GM23338 (cell line): ENCODE data around the gene PALLD. TPM values are rescaled to one million over a fixed set of nuclear protein-coding genes. Genes with fewer than 3 reads are reported as not detected.
A peak's percentile ranks its signal among the peaks of the same experiment; 100 is the strongest.
"Not testable (repeated sequence)": the region's sequence is repeated elsewhere in the genome, so short reads cannot be mapped to it uniquely, and the experiment has no call there.

Experiments
- ATAC-seq: fragments of 200-7000 bp; cut with Tn5 transposase; 3 replicates; pipeline ENCODE4 v1.9.1; 2020
- DNase-seq: peaks from one replicate; pipeline ENCODE4 v3.0.0-alpha.2; 2015; ENCODE audit warnings: low spot score
- H2AFZ ChIP-seq: fragments of 200-600 bp; sonication (generic); 2 replicates; pipeline ENCODE4 v1.8.0; 2016; ENCODE audit warnings: antibody characterized with exemption, mild to moderate bottlenecking, moderate library complexity
- H3F3A ChIP-seq: fragments of 200-600 bp; sonication (generic); replicated peaks from 2 replicates; pipeline ENCODE4 v1.8.0; 2017; ENCODE audit warnings: antibody characterized with exemption, mixed run types, low read depth
- H3K27ac ChIP-seq: fragments of 200-600 bp; sonication (generic); 2 replicates; pipeline ENCODE4 v1.6.1; 2016; ENCODE audit warnings: low read depth
- H3K27me3 ChIP-seq: fragments of 200-600 bp; sonication (generic); 2 replicates; pipeline ENCODE4 v1.8.0; 2016; ENCODE audit warnings: mild to moderate bottlenecking, mixed run types, moderate library complexity; ENCODE audit not compliant: insufficient read depth
- H3K36me3 ChIP-seq: fragments of 200-600 bp; sonication (generic); 2 replicates; pipeline ENCODE4 v1.8.0; 2016; ENCODE audit warnings: mild to moderate bottlenecking; ENCODE audit not compliant: insufficient read depth
- H3K4me1 ChIP-seq: fragments of 200-600 bp; sonication (generic); 2 replicates; pipeline ENCODE4 v1.8.0; 2016; ENCODE audit warnings: mild to moderate bottlenecking, moderate library complexity; ENCODE audit not compliant: insufficient read depth
- H3K4me2 ChIP-seq: fragments of 200-600 bp; sonication (generic); 2 replicates; pipeline ENCODE4 v1.7.1; 2017; ENCODE audit warnings: mixed run types
- H3K4me3 ChIP-seq: fragments of 200-600 bp; sonication (generic); 2 replicates; pipeline ENCODE4 v1.6.1; 2016; ENCODE audit warnings: mixed run types
- H3K79me2 ChIP-seq: fragments of 200-600 bp; sonication (generic); replicated peaks from 2 replicates; pipeline ENCODE4 v1.8.0; 2017; ENCODE audit warnings: mild to moderate bottlenecking; ENCODE audit not compliant: insufficient read depth
- H3K9me2 ChIP-seq: fragments of 200-600 bp; sonication (generic); 2 replicates; pipeline ENCODE4 v1.8.0; 2017; ENCODE audit not compliant: insufficient read depth
- H4K20me1 ChIP-seq: fragments of 200-600 bp; sonication (generic); replicated peaks from 2 replicates; pipeline ENCODE4 v1.8.0; 2017; ENCODE audit warnings: mild to moderate bottlenecking; ENCODE audit not compliant: insufficient read depth
- H3K27ac Mint-ChIP-seq: 2 replicates; pipeline ENCODE4 v1.8.0; 2020; ENCODE audit warnings: inconsistent platforms, mild to moderate bottlenecking, moderate library complexity, mixed read lengths
- H3K27me3 Mint-ChIP-seq: 3 replicates; pipeline ENCODE4 v1.8.0; 2022; ENCODE audit warnings: low read depth, mild to moderate bottlenecking, moderate library complexity, mixed read lengths, inconsistent platforms; ENCODE audit not compliant: insufficient read depth, poor library complexity
- H3K36me3 Mint-ChIP-seq: 3 replicates; pipeline ENCODE4 v1.8.0; 2021; ENCODE audit warnings: low read depth, mild to moderate bottlenecking, inconsistent platforms, moderate library complexity, mixed read lengths
- H3K4me1 Mint-ChIP-seq: 3 replicates; pipeline ENCODE4 v1.8.0; 2020; ENCODE audit warnings: mild to moderate bottlenecking, inconsistent platforms, mixed read lengths
- H3K4me3 Mint-ChIP-seq: 3 replicates; pipeline ENCODE4 v1.8.0; 2021; ENCODE audit warnings: moderate library complexity, mild to moderate bottlenecking, inconsistent platforms, mixed read lengths
- H3K9me3 Mint-ChIP-seq: 3 replicates; pipeline ENCODE4 v1.8.0; 2020; ENCODE audit warnings: moderate library complexity, mild to moderate bottlenecking, inconsistent platforms, mixed read lengths
- EZH2 ChIP-seq: fragments of 200-600 bp; sonication (generic); IDR thresholded peaks from one replicate; pipeline ENCODE4 v1.8.0; 2017; ENCODE audit warnings: antibody characterized with exemption, mild to moderate bottlenecking, low read depth; ENCODE audit not compliant: unreplicated experiment
- JUNB ChIP-seq: IDR thresholded peaks from one replicate; pipeline ENCODE4 v1.6.1; 2016; ENCODE audit warnings: antibody characterized with exemption; ENCODE audit not compliant: unreplicated experiment
- NANOG ChIP-seq: IDR thresholded peaks from 2 replicates; pipeline ENCODE4 v1.6.1; 2016; ENCODE audit warnings: antibody characterized with exemption, borderline replicate concordance
- ZNF331 ChIP-seq: fragments of 250-450 bp; sonication (Bioruptor Pico); IDR thresholded peaks from 2 replicates; pipeline ENCODE4 v1.5.0; 2020; ENCODE audit warnings: low read depth, mild to moderate bottlenecking, moderate library complexity
- polyA plus RNA-seq: library from polyadenylated mRNA; unstranded; fragments of >200 nt; fragmentation: Nextera tagmentation; extraction: Ambion mirVana; gene quantifications from 2 replicates; pipeline ENCODE4 v1.2.1, GENCODE V29; 2016
- total RNA-seq: library from RNA; depleted of rRNA; stranded (reverse); fragments of >200 nt; shearing (Covaris generic); gene quantifications from 2 replicates; pipeline ENCODE4 v1.2.3, GENCODE V29; 2014
- TF ChIP-seq, protein P1 (sequence below), 2 experiments: fragments of 200-600 bp in 1 of 2; sonication (generic) in 1 of 2; conservative IDR thresholded peaks; 2 replicates each; pipeline versions ENCODE4 v1.5.1 to v1.6.1; 2016 to 2017; ENCODE audit warnings: antibody characterized with exemption in 2 of 2, low read depth in 2 of 2, mild to moderate bottlenecking in 2 of 2, moderate library complexity in 1 of 2

PALLD gene
- total and polyA plus RNA-seq, 2 experiments from 2014 or later, result 13.1 to 30.2 TPM

DNA sequence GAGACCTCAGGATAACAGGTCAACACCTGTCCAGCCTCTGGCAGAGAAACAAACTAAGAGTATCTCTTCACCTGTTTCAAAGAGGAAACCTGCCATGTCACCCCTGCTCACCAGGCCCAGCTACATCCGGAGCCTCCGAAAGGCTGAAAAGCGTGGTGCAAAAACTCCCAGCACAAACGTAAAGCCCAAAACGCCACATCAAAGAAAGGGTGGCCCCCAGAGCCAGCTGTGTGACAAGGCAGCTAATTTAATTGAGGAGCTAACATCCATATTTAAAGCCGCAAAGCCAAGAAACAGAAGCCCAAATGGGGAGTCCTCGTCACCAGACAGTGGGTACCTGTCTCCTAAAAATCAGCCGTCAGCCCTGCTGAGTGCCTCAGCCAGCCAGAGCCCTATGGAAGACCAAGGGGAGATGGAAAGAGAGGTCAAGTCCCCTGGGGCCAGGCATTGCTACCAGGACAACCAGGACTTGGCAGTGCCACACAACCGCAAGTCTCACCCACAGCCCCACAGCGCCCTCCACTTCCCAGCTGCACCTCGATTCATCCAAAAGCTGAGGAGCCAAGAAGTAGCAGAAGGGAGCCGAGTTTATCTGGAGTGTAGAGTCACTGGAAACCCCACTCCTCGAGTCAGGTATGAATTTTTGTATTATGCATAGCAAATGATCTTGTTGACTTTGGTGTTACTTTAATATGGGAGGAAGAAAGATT lies 15.1 kb downstream of the PALLD start:
- Mint-ChIP-seq H3K4me3 (no peak overlapping the region), H3K27me3 (no peaks in the 10 kb centered on the region), H3K27ac (no peak overlapping the region), H3K36me3 (no peaks in the 10 kb centered on the region), H3K4me1 (no peaks in the 10 kb centered on the region), H3K9me3 (no peaks in the 10 kb centered on the region)
- Histone ChIP-seq H3K4me1 (no peaks in the 10 kb centered on the region), H4K20me1 (no peaks in the 10 kb centered on the region; the same call in 1 of the 2 replicates), H3K4me3 (no peak overlapping the region), H2AFZ (peak overlapping the region; percentile 85), H3K4me2 (no peak overlapping the region), H3K27me3 (no peaks in the 10 kb centered on the region), H3K27ac (no peak overlapping the region), H3K36me3 (no peaks in the 10 kb centered on the region), H3F3A (no peaks in the 10 kb centered on the region), H3K79me2 (no peaks in the 10 kb centered on the region), H3K9me2 (no peaks in the 10 kb centered on the region)
- TF ChIP-seq NANOG (no peak), JUNB (no peak)
- TF ChIP-seq, protein P1, sequence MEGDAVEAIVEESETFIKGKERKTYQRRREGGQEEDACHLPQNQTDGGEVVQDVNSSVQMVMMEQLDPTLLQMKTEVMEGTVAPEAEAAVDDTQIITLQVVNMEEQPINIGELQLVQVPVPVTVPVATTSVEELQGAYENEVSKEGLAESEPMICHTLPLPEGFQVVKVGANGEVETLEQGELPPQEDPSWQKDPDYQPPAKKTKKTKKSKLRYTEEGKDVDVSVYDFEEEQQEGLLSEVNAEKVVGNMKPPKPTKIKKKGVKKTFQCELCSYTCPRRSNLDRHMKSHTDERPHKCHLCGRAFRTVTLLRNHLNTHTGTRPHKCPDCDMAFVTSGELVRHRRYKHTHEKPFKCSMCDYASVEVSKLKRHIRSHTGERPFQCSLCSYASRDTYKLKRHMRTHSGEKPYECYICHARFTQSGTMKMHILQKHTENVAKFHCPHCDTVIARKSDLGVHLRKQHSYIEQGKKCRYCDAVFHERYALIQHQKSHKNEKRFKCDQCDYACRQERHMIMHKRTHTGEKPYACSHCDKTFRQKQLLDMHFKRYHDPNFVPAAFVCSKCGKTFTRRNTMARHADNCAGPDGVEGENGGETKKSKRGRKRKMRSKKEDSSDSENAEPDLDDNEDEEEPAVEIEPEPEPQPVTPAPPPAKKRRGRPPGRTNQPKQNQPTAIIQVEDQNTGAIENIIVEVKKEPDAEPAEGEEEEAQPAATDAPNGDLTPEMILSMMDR (conservative IDR thresholded peaks at IDR 0.05; ENCODE audit: low read depth in 2 of 2), result peak in 1 of 2 experiments; percentile 73; a peak in 2 of 4 replicates
- DNase-seq, result peak; percentile 14
- peak; percentile 50 for ATAC-seq

DNA sequence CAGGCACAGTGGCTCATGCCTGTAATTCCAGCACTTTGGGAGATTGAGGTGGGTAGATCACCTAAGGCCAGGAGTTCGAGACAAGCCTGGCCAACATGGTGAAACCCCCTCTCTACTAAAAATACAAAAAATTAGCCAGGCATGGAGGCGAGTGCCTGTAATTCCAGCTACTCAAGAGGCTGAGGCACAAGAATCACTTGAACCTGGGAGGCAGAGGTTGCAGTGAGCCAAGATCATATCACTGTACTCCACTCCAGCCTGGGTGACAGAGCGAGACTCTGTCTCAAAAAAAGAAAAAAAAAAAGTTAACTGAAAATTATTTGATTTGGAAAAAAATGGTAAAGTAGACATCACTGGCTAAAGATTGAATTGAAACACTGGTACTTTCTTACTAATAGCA lies 17.0 kb downstream of the PALLD start:
- H3K27ac ChIP-seq, DNase-seq, H3K4me1 Mint-ChIP-seq, H3K9me2 ChIP-seq, ATAC-seq, H3K27ac Mint-ChIP-seq, H3K4me3 Mint-ChIP-seq, H3K27me3 ChIP-seq, H3K4me3 ChIP-seq, H3K4me1 ChIP-seq, H4K20me1 ChIP-seq, H3K9me3 Mint-ChIP-seq, H3K36me3 Mint-ChIP-seq, H2AFZ ChIP-seq, H3K79me2 ChIP-seq, H3K4me2 ChIP-seq, H3K27me3 Mint-ChIP-seq, H3K36me3 ChIP-seq, H3F3A ChIP-seq: not testable (repeated sequence)

DNA sequence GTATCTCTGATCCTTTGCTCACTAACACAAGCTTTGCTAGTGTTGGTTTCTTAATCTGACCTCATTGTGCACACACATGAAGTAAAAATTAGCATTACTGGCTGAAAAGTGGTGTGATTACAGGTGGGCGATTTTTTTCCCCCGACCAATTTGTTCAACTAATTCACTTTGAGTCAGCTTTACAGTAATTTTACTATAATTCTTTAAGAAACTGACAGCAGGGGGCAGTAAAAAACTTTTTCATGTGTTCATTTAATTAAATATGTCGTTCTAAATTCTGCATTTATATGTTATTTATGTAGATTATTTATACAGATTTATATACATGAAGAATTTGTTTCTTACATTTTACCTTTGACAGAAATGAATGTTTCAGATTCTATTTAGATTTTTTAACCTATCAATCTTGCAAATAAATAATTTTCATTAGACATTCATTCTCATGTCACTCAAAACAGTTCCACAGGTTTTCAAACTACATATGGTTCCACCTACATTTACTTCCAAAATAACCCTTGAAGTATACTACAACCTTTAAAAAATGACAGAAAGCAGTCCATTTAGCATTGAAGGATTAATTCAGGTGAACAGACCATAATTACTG lies 17.5 kb downstream of the PALLD start:
- Mint-ChIP-seq H3K4me1 (no peaks in the 10 kb centered on the region), H3K36me3 (no peaks in the 10 kb centered on the region), H3K4me3 (no peak overlapping the region), H3K27ac (no peak overlapping the region), H3K27me3 (no peaks in the 10 kb centered on the region), H3K9me3 (no peaks in the 10 kb centered on the region)
- Histone ChIP-seq H3K4me1 (no peaks in the 10 kb centered on the region), H3K36me3 (no peaks in the 10 kb centered on the region), H3K9me2 (no peaks in the 10 kb centered on the region; the same call in 1 of the 2 replicates), H4K20me1 (no peaks in the 10 kb centered on the region; the same call in 1 of the 2 replicates), H3K79me2 (no peaks in the 10 kb centered on the region), H3F3A (no peaks in the 10 kb centered on the region), H3K27ac (no peak overlapping the region), H3K4me3 (no peak overlapping the region), H3K27me3 (no peaks in the 10 kb centered on the region), H3K4me2 (no peak overlapping the region), H2AFZ (no peak overlapping the region)
- TF ChIP-seq ZNF331 (CRISPR knock-in tag) (no peak), EZH2 (no peak)
- TF ChIP-seq, protein P1 (conservative IDR thresholded peaks at IDR 0.05; ENCODE audit: low read depth in 2 of 2), result peak in 1 of 2 experiments; percentile 49; a peak in 3 of 4 replicates
- DNase-seq (peak; percentile 57), ATAC-seq (no peak)
